GM19035 (cell line): Measurements from ENCODE around the gene TSHZ3.

Experiments
- ATAC-seq: cut with Tn5 transposase; IDR thresholded peaks from one replicate; pipeline ENCODE4 v1.9.1; 2021; ENCODE audit not compliant: unreplicated experiment

Gene TSHZ3

GRCh38 chr19:31289976-31290375 is 59.3 kb downstream of the TSHZ3 start:
- no peak for ATAC-seq

- ATAC-seq, result no peak
Measured at GRCh38 chr19:31289381-31289880, 59.8 kb downstream of the TSHZ3 start.

- ATAC-seq, result no peak
Measured at GRCh38 chr19:31286491-31286890, 62.7 kb downstream of the TSHZ3 start.

DNA sequence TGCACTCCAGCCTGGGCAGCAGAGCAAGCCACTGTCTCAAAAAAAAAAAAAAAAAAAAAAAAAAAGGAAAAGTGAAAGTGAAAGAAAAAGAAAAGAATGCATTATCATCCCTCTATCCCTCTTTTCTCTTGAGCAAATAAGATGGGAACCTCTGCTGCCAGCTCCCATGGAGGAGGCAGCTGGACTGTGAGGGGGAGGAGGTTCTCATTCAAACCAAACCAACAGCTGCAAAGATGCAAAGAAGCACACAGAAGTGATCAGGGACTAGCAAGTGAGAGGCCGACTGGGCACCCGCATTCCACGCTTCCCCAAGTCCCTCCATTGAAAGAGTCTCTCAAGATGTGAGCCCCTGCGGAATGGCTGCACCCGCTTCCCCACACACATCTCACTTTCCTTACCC is 63.5 kb downstream of the TSHZ3 start:
- no peak for ATAC-seq

GRCh38 chr19:31284621-31285020 is 64.6 kb downstream of the TSHZ3 start:
- ATAC-seq, result no peak

GRCh38 chr19:31283701-31284100 is 65.5 kb downstream of the TSHZ3 start:
- ATAC-seq, result no peak

- ATAC-seq, result no peak
Measured at GRCh38 chr19:31282346-31282745, 66.9 kb downstream of the TSHZ3 start.

DNA sequence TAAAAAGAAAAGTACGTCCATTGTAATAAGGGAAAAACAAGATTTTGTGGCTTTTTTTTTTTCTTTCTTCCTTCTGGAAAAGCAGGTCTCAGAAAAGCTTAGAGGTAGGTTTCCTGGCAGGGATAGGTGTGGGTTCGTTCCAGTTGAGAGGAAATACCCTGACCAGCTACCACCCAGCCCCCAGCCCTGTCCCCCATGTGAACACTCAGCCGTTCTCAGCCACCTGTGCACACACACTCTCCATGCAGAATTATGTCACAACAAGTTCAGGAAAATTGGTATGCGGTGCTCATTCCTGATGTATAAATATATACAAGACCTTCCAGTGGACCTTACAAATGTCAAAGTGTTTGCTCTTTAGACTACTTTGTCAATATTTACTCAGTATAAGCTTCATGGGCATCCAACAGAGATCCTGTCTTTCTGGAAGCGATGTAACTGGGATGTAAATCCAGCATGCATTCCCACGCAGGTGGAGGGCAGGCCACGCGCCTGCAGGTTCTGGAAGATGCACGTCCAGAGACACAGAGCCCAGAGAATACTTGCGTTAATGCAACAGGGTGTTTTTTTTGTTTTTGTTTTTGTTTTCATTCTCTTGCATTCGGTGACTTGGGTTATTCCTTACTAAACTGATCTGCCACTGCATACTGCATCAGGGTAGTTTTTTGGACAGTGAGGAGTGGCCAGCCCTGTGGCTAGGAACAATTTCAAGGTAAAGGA is 68.8 kb downstream of the TSHZ3 start:
- ATAC-seq, result no peak

DNA sequence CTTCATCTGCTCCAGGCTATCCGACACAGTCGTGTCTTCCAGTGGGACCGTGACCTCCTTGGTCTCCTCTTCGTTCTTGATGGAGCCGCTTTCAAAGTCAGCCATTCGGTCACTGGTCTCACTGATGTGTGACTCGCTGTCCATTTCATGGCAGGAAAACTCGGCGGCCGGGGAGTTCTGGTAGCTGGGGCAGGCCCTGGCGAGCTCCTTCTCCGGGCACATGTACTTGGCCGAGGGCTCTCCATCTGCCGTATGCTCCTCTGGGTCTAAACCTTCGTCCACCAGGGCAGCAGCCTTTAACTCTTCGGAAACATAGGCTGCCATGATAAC is 69.8 kb downstream of the TSHZ3 start:
- no peak for ATAC-seq

DNA sequence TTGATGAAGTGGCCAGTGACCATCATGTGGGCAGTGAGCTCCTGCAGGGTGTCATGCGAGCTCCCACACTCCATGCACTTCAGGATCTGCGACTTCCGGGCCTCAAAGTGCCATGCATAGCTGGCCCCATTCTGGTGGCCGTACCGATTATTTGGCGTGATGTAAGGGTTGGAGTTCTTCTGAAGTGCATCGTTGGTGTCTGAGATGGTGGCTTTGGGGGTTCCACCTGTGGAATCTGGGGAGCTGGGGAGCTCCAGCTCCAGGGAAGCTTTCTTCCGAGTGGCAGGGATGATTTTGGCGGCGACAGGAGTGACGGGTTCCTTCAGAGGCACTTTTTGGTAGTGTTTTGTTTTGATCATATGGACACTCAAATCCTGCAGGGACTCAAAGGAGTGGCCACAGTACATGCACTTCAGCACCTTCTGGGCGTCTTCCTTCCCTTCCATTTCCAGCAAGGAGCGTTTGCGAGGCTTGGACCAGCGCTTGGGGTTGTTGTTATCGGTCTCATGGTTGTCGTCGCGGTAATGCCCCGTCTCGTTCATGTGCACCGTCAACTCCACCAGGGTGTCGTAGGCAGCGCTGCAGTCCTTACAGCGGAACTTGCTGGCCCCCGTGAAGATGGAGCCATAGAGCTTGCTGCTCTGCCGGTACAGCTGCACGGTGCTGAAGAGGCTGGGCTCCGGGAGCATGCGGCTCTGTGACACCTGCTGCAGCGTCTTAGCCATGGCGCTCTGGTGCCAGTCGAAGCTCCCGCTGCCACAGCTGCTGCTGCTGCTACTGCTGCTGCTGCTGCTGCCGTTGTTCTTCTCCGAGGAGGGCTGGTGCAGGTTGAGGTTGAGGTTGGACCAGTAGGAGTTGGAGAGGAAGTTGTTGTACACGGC is 70.4 kb downstream of the TSHZ3 start:
- no peak for ATAC-seq

GRCh38 chr19:31277516-31277915 is 71.7 kb downstream of the TSHZ3 start:
- ATAC-seq, result no peak

DNA sequence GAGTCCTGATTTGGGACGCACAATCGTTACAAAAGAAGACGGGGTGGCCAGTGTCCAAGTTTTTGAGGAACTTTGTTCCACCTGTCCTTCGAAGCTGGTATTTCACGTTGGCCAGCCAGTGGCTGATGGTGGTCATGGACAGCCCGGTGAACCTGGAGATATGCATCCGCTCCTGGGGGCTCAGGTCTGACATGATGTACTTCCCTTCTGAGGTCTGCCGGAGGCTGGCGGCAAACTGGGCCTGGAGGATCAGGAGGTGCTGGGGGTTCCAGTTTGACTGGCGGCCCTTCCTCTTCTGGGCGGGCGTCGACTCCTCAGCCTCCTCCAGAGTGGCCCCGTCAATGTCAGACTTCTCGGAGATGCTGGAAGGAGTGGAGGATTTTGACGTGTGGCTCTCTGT is 72.4 kb downstream of the TSHZ3 start:
- ATAC-seq, result no peak

DNA sequence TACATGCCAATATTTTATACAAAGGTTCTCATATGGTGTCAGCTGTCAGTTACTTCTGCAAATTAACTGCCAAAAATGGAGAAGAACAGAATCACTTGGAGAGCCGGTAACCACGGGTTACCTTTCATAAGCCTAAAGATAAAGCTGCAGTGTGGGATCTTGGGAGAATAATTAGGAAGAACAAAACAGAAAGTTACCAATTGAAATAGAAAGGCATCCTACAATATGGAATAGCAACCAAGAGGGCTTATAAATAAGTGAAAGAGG is 74.2 kb downstream of the TSHZ3 start:
- no peak for ATAC-seq

GRCh38 chr19:31274251-31275067 is 74.8 kb downstream of the TSHZ3 start:
- no peak for ATAC-seq

DNA sequence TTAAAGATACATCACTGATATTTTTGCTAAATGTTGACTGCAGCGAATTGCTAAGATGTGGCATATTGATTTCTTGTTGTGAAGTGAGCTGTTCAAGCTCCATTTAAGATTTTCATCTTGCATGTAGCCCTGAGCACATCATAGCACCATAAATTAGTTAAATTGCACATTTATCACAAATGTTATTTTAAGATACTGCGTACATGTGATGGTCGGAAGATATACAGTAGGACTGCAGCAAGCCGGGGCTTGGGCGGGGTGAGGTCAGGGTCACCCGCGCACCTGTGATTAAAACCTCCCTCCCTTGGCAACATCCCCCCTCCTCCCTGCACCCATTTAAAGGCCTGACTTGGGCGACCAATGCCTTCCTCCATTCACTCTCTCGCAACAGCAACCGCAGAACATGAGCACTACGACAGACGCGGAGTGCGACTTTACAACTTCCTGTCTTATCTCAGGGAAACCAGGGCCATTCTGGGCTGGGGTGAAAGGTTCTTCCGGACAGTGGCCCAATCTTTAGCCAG is 76.6 kb downstream of the TSHZ3 start:
- ATAC-seq, result no peak

DNA sequence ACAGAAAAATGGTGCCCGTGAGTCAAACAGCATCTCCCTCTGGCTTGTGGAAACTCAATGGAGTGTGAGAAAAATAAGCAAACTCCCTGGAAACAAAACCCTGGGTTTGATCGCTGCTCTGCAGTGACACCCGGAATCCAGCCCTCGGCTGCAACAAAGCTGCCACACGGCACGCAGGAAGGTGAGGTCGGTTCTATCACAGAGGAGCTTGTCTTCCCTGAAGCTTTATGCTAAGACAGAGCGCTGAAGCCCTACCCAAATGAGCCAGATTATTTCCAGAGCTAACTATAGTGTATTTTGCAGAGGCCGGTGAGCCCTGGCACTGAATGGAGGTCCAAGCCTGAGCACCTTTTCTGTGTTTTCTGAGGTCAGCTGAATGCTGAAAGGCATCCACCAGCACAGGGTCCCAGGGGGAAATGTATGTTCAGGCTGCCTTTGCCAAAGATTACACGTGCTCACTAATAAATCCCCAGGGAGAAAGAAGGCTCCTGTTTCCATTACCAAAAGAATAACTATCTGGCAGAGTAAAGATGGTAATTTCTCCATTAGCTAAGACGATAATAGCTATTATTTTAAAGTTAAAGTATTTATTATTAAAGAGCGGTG is 77.8 kb downstream of the TSHZ3 start:
- ATAC-seq, result no peak

GRCh38 chr19:31270897-31271296 is 78.3 kb downstream of the TSHZ3 start:
- no peak for ATAC-seq

- ATAC-seq, result no peak
Measured at GRCh38 chr19:31269425-31270127, 79.7 kb downstream of the TSHZ3 start.

DNA sequence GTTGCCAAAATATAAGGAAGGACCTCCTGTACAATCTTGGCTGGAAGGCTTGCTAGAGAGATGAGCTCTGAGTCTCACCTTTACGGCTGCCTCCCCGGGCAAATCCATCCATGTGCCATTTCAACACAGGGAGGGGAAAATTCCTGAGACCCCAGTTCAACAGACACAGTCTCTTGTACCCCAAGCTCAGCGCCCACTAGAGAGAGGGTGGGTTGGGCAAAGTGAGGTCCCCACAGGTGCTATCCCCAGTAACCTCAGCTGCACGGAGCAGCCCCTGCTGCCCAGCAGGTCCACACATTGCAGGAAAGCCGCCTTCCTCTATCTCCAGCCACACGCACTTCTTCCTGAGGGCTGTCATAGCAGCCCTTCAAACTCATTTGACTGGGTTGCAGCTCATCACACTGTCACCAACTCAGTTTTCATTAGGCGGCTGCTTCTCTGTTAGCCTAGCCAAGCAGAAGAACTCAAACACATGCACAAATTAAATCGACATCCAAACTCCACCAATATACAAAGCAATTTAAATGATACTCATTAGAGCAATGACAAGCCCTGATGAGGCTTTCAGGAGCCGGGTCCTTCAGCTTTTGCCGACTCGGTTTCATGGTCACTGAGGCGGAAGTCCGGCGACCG is 80.4 kb downstream of the TSHZ3 start:
- ATAC-seq, result no peak

DNA sequence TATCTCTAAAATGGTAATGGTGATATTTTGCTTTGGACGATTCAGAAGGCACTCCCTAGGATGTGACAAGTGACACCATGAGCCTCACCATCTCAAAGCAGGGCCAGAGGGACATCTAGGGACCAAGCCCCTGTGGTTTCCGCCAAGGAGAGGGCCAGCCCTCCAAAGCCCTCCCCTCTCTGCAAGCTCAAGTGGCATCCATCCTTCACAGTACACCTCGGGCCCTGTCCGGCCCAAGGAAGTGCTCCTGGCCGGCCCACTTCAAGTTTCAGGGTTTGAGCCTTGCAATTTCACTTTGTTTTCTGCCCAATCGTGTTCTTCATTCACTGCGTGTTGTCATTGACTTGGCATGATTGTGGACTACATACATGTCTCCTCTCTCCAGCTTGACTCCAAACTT is 82.5 kb downstream of the TSHZ3 start:
- no peak for ATAC-seq
